Muscle layer of colon (tissue), 2 donors: ENCODE results near the gene UBR3.
"Not testable (repeated sequence)": the region's sequence is repeated elsewhere in the genome, so short reads cannot be mapped to it uniquely, and the experiment has no call there.

Source experiments
- H3K27ac ChIP-seq: one replicate; pipeline ENCODE4 v1.7.0; 2013; ENCODE audit warnings: low read depth, mild to moderate bottlenecking, low read length, moderate library complexity
- H3K27me3 ChIP-seq, 2 donors: one replicate each; pipeline ENCODE4 v1.7.0; 2013; ENCODE audit warnings: low read length in 2 of 2, mild to moderate bottlenecking in 2 of 2; ENCODE audit not compliant: insufficient read depth in 2 of 2, control insufficient read depth in 1 of 2
- H3K36me3 ChIP-seq: one replicate; pipeline ENCODE4 v1.7.0; 2013; ENCODE audit warnings: mild to moderate bottlenecking, low read length; ENCODE audit not compliant: insufficient read depth
- H3K4me1 ChIP-seq: one replicate; pipeline ENCODE4 v1.7.0; 2013; ENCODE audit warnings: mild to moderate bottlenecking, low read length; ENCODE audit not compliant: insufficient read depth
- H3K4me3 ChIP-seq, 2 donors: one replicate each; pipeline ENCODE4 v1.7.0; 2013; ENCODE audit warnings: low read length in 2 of 2, low read depth in 1 of 2, mild to moderate bottlenecking in 1 of 2, moderate library complexity in 1 of 2
- H3K9ac ChIP-seq: one replicate; pipeline ENCODE4 v1.7.0; 2013; ENCODE audit warnings: low read length
- H3K9me3 ChIP-seq: one replicate; pipeline ENCODE4 v1.7.0; 2013; ENCODE audit warnings: mild to moderate bottlenecking, low read length
- donor health status: abdominal sarcoma.
- donor health status: Adenocarcinoma of cecum.

Gene UBR3

DNA sequence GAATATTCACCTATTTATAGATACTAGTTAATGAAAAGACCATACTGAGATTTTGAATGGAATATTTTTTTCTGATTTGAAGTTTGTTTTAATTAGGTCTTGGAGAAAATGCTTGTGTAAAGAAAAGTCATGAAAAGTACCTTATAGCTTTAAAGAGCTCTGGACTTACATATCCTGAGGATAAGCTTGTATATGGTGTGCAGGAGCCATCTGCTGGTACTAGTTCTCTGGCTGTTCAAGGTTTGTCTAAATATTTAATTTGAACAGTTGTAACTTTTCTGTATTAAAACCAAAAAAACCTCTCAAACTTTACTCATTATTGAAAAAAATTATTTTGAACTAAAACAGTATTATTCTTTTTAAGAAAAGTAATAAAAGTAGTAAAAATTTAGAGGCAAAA is 50.1 kb downstream of the UBR3 start:
- H3K27me3 ChIP-seq: no peaks in the 10 kb centered on the region
- H3K9me3 ChIP-seq: no peaks in the 10 kb centered on the region
- H3K4me1 ChIP-seq: no peaks in the 10 kb centered on the region

DNA sequence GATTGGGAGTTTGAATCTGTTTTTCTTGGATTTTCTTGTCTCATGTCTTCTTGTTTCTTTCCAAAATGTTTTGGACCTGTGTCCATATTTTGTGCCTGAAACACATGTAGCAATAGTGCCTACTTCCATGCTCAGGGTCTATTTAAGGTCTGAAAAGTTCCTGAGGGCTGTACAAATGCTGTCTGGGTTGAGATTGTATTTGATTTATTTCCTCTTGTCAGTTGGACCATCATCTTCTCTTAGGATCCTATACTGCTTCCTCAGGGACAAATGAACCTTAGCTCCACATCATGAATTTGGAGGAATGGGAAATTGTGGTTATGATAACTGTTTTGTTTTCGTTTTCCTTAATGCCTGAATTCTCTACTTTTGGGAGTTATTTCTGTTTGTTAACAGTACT is 59.9 kb downstream of the UBR3 start:
- H3K4me1 ChIP-seq: peaks cover 5% of the 10 kb centered on the region
- H3K36me3 ChIP-seq: no peaks in the 10 kb centered on the region
- H3K9ac ChIP-seq: no peak overlapping the region
- no peaks in the 10 kb centered on the region for H3K9me3 ChIP-seq
- H3K4me3 ChIP-seq: no peak overlapping the region
- H3K27ac ChIP-seq: no peak overlapping the region
- no peaks in the 10 kb centered on the region for H3K27me3 ChIP-seq

More for the DNA sequence above, 50.1 kb downstream of the UBR3 start:
- Histone ChIP-seq H3K36me3 (no peaks in the 10 kb centered on the region), H3K4me3 (no peak overlapping the region), H3K9ac (no peak overlapping the region), H3K27ac (no peak overlapping the region)

DNA sequence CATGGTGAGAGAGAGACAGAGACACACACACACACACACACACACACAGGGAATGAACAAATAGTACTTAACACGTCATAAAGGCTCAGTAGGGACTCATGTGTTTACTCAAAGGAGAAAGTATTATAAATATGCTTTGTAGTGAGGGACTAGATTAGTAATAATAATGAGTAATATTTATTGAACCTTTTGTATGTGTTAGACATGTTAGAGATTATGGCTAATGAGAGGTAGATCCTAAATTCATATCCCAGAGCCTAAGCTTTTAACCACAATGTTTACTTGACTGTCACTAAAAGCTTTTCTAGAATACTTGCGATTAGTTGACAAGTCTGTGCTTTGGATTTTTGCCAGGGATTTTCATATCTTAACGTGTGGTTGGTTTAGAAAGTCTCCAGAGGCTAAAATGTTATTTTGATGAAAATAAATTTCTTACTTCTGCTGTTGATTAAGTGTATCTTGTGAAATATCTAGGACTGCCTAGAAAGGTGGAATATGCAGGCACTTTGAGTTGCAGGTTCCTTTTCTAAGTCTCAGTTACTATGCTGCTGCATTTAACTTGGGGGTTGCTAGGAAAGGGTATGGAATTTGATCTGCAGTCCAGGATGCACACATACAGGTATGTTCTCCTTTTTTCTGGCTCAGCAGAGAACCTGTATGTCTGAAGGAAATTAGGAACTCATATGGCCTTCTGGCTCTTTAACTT is 64.5 kb downstream of the UBR3 start:
- Histone ChIP-seq H3K9ac (no peak overlapping the region), H3K36me3 (peaks cover 5% of the 10 kb centered on the region), H3K4me1 (peaks cover 5% of the 10 kb centered on the region), H3K27ac (no peak overlapping the region), H3K9me3 (no peaks in the 10 kb centered on the region), H3K4me3 (no peak overlapping the region), H3K27me3 (no peaks in the 10 kb centered on the region)

DNA sequence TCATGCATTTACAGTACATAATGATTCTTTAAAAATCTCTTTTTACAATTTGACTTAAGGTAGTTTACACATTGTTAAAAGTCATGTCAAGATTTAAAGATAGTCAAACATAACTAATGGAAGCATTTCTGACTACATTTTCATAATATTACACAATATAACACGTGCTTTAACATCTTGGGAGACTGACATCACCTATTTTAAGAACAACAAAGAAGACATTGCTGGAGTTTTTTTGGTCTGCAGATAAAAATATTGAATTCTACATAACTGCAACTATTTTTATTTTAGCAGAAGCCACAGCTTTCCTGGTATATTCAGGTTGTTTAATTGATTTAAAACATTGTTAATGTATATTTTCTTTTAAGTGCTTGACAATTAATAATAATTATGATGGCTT is 65.7 kb downstream of the UBR3 start:
- Histone ChIP-seq H3K4me3 (no peak overlapping the region), H3K4me1 (peaks cover 5% of the 10 kb centered on the region), H3K27me3 (no peaks in the 10 kb centered on the region), H3K9ac (no peak overlapping the region), H3K27ac (no peak overlapping the region), H3K9me3 (no peaks in the 10 kb centered on the region), H3K36me3 (peaks cover 5% of the 10 kb centered on the region)

DNA sequence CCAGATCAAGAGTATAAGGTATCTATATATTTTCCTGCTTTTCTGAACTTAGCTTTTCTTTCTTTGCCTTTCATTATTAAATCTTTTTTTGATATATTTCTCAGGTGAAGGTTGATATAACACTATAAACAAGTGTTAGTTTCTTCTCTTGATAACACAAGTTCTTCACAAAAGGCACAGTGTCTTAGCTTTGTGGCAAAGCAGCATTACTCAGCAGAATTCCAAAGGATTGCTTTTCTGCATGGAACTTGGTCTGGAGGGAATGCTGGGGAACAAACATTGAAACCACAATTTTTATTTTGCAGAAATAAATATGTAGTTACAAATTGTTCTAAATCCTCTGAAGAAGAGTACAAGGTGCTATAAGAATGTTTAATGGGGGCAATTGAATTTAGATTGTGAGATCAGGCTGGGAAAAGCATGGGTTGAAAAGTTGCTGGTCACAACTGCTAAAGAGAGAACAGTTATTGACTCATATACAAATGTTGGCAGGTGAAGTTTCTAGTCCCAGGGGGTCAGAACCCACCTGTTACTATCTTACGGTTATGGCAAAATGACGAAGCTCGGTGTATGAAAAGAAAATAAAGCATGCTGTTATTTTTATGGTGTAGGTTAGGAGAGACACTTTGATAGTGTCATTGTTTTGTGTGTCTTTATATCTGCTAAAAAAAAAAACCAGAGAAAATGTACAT is 68.2 kb downstream of the UBR3 start:
- no peak overlapping the region for H3K27ac ChIP-seq

DNA sequence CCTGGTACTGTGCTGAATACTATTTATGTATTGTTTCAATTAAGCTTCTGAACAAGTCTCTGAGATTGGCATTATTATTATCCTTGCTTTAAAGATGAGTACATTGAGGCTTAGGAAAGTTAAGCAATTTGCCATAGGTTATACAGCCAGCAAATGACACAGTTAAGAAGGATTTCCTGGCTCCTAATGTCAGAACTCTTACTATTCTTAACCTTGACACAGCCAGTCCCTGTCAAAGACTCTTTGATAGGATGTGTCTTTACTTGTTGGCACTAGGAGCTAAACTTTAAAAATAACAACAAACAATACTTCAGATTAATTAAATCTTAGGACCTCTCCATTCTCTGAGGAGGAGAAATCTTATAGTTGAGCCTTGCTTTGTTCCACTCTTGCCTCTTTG is 70.6 kb downstream of the UBR3 start:
- peaks cover 13% of the 10 kb centered on the region for H3K36me3 ChIP-seq
- no peaks in the 10 kb centered on the region for H3K9me3 ChIP-seq
- no peak overlapping the region for H3K4me3 ChIP-seq
- no peaks in the 10 kb centered on the region for H3K27me3 ChIP-seq
- H3K27ac ChIP-seq: no peak overlapping the region
- H3K4me1 ChIP-seq: no peaks in the 10 kb centered on the region
- no peak overlapping the region for H3K9ac ChIP-seq

More for the DNA sequence above, 68.2 kb downstream of the UBR3 start:
- Histone ChIP-seq H3K9ac (no peak overlapping the region), H3K9me3 (no peaks in the 10 kb centered on the region), H3K27me3 (no peaks in the 10 kb centered on the region), H3K4me3 (no peak overlapping the region), H3K36me3 (peaks cover 5% of the 10 kb centered on the region), H3K4me1 (peaks cover 5% of the 10 kb centered on the region)

DNA sequence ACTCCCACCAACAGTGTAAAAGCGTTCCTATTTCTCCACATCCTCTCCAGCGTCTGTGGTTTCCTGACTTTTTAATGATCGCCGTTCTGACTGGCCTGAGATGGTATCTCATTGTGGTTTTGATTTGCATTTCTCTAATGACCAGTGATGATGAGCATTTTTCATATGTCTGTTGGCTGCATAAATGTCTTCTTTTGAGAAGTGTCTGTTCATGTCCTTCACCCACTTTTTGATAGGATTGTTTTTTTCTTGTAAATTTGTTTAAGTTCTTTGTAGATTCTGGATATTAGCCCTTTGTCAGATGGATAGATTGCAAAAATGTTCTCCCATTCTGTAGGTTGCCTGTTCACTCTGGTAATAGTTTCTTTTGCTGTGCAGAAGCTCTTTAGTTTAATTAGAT is 72.8 kb downstream of the UBR3 start:
- not testable (repeated sequence) for H3K9ac ChIP-seq, H3K4me1 ChIP-seq, H3K4me3 ChIP-seq, H3K9me3 ChIP-seq, H3K27ac ChIP-seq, H3K27me3 ChIP-seq
- H3K36me3 ChIP-seq: peaks cover 13% of the 10 kb centered on the region

DNA sequence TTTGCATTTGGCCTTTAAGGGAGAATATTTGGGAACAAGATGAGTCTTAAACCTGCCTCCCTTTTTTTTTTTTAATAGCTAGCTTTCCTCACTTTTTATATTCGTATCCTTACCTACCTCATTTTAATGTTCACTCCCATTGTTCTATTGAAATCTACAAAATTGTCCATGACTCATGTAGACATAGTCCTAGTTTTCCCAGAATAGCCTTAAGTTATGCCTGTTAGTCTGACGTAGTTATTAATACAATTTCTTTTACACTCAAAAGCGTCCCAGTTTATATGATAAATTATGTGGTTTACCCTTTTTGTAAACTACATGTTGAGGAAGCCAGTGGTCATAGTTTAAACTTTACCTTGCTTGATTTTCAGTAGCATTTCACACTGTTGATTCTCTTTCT is 73.4 kb downstream of the UBR3 start:
- no peak overlapping the region for H3K4me3 ChIP-seq
- H3K9me3 ChIP-seq: no peaks in the 10 kb centered on the region
- H3K27ac ChIP-seq: no peak overlapping the region
- H3K9ac ChIP-seq: no peak overlapping the region
- H3K36me3 ChIP-seq: peaks cover 7% of the 10 kb centered on the region
- no peaks in the 10 kb centered on the region for H3K4me1 ChIP-seq
- H3K27me3 ChIP-seq: no peaks in the 10 kb centered on the region

DNA sequence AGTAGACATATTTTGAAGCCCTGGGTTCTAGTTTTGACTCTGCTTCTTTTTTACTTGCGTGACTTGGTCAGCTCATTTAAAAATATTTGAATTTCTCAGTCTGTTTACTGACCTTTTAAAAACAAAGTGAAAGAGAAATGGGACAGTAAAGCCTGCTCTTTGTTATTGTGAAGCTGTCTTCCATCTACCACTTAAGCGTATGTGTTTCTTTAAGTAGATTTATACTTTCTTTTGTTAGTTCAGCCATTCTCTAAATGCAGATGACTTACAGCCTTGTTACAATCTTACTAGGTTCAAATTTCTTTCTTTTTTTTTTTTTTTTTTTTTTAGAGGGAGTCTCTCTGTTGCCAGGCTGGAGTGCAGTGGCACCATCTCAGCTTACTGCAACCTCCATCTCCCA is 79.5 kb downstream of the UBR3 start:
- Histone ChIP-seq H3K27ac (no peak overlapping the region), H3K9me3 (no peaks in the 10 kb centered on the region), H3K4me1 (no peaks in the 10 kb centered on the region), H3K36me3 (peaks cover 6% of the 10 kb centered on the region), H3K4me3 (no peak overlapping the region), H3K9ac (no peak overlapping the region), H3K27me3 (no peaks in the 10 kb centered on the region)

DNA sequence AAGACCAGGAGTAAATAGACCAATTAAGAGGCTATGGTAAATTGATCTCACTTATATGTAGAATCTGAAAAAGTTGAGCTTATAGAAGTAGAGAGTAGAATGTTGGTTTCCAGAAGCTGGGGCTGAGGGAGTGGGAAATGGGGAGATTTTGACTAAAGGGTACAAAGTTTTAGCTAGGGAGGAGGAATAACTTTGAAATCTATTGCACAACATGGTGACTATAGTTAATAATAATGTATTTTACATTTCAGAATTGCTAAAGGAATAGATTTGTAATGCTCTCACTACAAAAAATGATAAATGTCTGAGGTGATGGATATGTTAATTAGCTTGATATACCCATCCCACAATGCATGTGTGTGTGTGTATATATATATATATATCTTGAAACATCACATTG is 82.1 kb downstream of the UBR3 start:
- Histone ChIP-seq H3K4me1 (no peaks in the 10 kb centered on the region), H3K9me3 (no peaks in the 10 kb centered on the region), H3K9ac (no peak overlapping the region), H3K27me3 (no peaks in the 10 kb centered on the region), H3K27ac (no peak overlapping the region), H3K36me3 (peaks cover 4% of the 10 kb centered on the region), H3K4me3 (no peak overlapping the region)

DNA sequence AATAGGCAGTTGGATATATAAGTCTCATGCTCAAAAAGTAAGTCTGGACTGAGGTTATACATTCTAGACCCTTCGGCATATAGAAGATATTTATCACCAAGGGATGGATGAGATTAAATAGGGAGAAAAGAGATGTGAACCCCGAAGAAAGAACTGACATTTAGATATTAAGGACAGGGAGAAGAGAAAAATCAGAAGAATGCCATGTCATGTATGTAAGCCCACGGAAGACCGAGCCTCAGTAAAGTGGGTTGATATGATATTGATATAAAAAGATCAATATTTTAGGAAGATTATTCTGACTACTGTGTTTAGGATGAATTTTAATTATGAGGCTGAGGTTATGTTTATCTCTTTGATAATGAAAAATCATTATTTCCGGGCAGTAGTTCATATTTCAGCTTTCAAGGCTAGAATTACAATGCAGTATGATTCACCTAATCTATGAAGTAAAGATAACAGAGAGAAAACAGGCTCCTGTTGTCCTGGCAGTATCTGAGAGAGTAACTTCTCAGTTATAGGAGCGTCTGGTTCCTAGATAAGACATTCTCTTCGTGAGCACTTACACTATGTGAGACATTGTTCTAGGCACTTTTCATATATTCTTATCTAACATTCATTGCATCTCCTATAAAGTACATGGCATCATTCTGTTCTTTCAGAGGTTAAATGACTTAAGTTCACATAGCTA is 83.0 kb downstream of the UBR3 start:
- Histone ChIP-seq H3K36me3 (peaks cover 6% of the 10 kb centered on the region), H3K4me3 (no peak overlapping the region), H3K27ac (no peak overlapping the region), H3K27me3 (no peaks in the 10 kb centered on the region), H3K9me3 (no peaks in the 10 kb centered on the region), H3K9ac (no peak overlapping the region), H3K4me1 (no peaks in the 10 kb centered on the region)
